Measurements from ENCODE around the gene MYO1E.

MYO1E gene

DNA sequence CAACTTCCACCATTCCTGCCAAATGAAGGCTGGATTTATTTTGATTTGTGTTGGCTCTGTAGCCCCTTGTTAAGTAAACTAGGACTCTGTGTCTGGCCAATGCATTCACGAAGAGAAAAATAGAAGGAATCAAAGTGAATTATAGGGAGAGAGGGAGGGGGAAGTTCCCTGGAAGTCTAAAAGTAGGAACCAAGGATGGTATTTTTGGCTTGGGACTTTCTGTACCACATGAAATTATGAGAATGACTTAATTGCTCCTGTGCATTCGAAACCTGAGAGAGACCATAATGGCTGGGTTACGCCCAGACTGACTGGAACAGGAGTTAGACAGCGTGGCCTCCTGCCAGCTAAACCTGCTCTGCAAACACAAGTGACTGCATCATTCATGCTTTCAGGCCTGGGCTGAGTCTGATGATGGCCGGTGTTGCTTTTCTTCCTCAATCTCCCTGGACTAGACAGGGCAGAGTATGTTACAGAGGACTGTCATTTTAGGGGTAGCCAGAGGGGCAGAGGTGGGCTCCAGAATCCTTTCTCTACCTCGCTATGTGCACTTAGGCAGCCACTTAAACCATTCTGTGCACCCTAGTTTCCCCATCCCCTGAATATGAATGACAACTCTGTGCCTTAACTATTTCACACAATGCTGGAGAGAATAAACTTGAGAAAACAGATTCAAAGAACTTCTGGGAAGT is 58.9 kb downstream of the MYO1E start:
- no peak for DNase-seq

DNA sequence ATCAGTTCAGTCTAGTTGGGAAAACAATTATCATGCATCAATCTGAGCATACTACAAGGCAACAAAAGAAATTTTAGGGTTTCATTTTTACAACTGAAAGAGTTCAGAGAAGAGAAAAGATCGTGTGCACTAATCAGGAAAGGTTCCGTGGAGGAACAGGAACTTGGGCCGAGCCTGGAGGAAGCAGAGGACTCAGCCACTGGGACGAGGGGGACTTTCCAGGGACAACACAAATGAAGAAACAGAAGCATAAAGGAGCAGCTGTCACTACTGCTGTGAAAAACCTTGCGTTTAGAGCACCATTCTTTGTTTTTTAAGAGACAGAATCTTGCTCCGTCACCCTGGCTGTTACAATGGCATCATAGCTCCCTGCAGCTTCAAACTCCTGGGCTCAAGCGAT is 60.5 kb downstream of the MYO1E start:
- DNase-seq: no peak

- DNase-seq: no peak
Measured at GRCh38 chr15:59311195-59311594, 61.5 kb downstream of the MYO1E start.

DNA sequence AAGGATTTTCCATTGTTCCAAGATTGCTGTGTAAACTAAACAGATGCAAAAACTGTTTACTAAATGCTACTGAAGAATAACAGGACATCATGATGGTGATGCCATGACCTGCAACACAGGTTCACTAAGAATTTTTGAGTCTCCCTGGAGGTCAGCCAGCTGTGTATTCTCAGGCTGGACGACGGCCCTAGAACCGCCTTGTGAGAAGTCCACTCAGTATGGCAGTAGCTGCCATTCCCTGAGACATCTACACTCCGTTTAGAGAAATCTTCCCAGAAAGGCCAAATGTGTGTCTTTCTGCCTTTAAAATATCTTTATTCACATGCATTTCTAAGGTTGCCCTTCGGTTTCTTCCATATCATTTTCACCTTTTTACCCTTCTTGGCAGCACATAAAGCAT is 63.3 kb downstream of the MYO1E start:
- no peak for DNase-seq

DNA sequence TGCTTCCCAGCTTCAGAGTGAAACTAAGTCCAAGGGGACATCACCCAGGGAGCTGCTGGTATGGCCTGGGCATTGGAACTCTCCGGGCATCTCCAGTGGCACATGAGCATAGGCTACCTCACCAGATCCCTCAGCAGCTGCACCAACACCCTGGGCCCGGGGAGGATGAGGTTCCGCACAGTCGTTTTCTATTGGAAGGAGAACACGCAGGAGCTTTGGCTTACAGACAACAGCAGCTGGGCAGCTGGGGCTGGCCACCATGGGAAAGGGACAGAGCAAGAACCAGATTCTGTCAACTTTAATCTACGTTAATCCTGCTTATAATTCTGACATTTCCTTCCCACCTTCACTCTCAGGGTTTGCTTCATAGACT is 65.5 kb downstream of the MYO1E start:
- DNase-seq: no peak

GRCh38 chr15:59306520-59307164 is 66.0 kb downstream of the MYO1E start:
- DNase-seq: no peak

- no peak for DNase-seq
Measured at GRCh38 chr15:59304807-59305206, 67.9 kb downstream of the MYO1E start.

GRCh38 chr15:59304034-59304795 is 68.5 kb downstream of the MYO1E start:
- DNase-seq: no peak

GRCh38 chr15:59303633-59304032 is 69.0 kb downstream of the MYO1E start:
- no peak for DNase-seq

DNA sequence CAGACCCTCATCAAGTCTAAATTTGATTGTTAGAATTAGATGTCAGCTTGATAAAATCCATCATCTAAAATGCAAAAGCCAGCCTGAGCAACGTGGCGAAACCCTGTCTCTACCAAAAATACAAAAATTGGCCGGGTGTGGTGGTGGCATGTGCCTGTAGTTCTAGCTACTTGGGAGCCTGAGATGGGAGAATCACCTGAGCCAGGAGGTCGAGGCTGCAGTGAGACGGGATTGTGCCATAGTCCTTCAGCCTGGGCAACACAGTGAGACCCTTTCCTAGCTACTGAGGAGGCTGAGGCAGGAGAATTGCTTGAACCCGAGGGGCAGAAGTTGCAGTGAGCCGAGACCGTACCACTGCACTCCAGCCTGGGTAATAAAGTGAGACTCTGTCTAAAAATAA is 69.5 kb downstream of the MYO1E start:
- no peak for DNase-seq

DNA sequence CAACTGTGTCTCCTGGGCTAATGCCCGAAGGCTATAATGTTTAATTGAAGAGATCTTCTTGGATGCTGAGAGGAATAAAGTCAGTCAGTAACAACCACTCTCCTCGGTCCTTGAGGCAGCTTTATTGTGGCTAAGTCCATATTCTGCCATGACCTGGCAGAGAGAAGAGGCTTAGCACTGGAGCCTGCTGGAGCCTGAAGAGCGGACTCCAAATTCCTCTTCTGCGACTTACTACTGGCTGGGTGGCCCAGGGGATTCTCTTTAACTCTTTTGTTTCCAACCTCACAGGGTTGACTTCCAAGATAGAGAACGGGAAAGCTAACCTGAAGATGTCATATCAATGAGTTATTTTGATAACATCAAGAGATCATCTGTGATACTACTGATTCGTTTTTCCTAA is 71.1 kb downstream of the MYO1E start:
- DNase-seq: no peak

- no peak for DNase-seq
Measured at GRCh38 chr15:59300618-59301139, 72.0 kb downstream of the MYO1E start.

- peak; percentile 78 for DNase-seq
Measured at GRCh38 chr15:59299929-59300617, 72.6 kb downstream of the MYO1E start.

DNA sequence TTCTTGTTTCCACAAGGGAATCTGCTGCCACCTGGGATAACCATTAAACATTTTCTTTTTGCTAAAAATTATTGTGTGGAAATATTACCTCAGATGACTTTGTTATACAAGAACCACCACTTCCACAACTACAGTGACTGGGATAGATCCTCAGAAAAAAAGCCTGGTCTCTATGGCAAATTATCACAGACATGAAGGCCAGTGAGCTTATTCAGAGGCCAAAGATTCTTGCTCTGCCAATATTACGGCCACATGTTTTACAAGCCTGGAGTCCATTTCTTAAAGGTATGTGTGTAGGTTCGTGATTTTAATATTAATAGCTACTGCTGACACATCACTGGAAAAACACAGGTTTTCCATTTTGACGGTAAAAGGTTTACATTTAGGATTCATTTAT is 73.8 kb downstream of the MYO1E start:
- DNase-seq: no peak

GRCh38 chr15:59298225-59298853 is 74.3 kb downstream of the MYO1E start:
- no peak for DNase-seq

DNA sequence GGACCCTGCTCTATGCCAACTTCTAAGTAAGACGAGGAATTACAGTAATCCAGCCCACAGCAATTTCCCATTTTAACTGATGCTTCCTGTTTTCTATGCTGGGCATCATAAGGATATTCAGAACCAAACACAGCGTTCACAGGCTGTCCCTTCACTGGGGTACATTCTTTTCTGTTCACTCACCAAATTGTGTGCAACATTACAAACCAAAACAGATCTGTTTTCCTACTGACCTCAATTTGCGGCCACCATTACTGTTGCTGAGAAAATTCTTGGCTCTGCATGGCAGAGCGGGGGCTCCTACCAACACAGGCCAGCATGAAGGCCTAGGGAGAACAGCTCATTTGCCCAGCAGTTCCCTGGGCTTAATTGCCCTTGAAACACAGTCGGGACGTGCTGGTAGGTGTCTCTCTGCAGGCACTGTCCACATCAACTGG is 76.5 kb downstream of the MYO1E start:
- no peak for DNase-seq

GRCh38 chr15:59295261-59296001 is 77.2 kb downstream of the MYO1E start:
- DNase-seq: no peak

- no peak for DNase-seq
Measured at GRCh38 chr15:59294574-59295260, 78.0 kb downstream of the MYO1E start.

DNA sequence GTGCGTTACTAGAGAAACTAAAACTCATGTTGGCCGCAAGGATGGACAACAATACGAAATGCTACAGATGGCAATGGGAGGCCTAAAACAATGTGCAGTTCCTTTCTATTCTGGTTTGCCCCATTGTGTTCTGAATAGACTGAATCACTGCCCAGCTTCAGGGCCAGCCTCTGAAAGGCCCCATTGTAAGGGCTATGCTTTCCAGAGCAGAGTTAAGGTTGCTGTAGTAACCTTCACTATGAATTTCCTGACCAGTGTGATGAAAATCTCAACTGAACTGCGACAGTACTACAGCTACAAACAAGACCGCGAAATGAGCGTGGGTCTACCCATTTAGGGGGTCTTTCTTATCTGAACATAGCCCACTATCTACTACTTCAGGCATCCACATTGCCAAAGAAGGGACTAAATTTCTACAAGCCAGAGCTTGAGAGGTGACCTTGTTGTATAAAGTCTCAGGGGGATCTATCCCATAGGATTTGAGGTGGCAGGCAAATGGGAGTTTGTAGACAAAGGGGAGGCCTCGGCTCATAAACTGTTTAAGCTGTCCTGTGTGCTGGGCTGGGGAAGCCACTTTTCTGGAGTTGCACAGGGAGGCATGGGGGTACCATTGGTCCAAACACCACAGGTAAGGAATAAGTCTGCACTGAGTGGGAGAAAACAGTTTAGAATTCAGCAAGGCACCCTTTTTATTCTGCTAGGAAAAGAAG is 80.1 kb downstream of the MYO1E start:
- no peak for DNase-seq

DNA sequence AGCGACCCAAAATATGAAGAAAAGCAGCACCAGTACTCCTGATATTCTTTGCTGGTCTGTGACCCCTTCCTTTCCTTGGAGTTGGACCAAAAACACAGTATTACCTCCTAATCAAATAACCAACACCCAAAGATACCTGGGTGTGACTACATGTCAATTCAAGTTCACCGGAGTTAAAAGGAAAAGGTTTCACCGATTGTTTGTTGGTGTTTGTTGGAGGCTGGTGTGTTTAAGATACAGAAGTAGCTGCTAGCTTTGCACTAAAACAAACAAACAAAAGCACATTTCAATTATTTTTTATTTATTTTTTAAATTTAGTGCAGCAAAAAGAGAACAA is 81.5 kb downstream of the MYO1E start:
- DNase-seq: no peak
